Upper lobe of left lung (tissue), 6 donors: ENCODE results near the gene CARMIL1. TPM values are rescaled to one million over a fixed set of nuclear protein-coding genes. Genes with fewer than 3 reads are reported as not detected.

Experiments
- ATAC-seq, 2 donors: fragments of 200-7000 bp; cut with Tn5 transposase; one replicate each; pipeline ENCODE4 v1.9.1; 2022; ENCODE audit warnings: mild to moderate bottlenecking in 2 of 2, moderate library complexity in 2 of 2; ENCODE audit not compliant: low FRiP score in 2 of 2
- DNase-seq, 2 donors: peaks; one replicate each; pipeline ENCODE4 v3.0.0-alpha.2; 2019 to 2020
- H3K27ac ChIP-seq, 4 donors: fragments of 200-600 bp; sonication (generic); one replicate each; pipeline ENCODE4 v1.5.1; 2016 to 2019
- H3K27me3 ChIP-seq, 4 donors: fragments of 200-600 bp; sonication (generic); one replicate each; pipeline ENCODE4 v1.5.1; 2017 to 2019
- H3K36me3 ChIP-seq, 4 donors: fragments of 200-600 bp; sonication (generic); one replicate each; pipeline ENCODE4 v1.5.1; 2016 to 2019
- H3K4me1 ChIP-seq, 4 donors: fragments of 200-600 bp; sonication (generic); one replicate each; pipeline ENCODE4 v1.5.1; 2018 to 2019
- H3K4me3 ChIP-seq, 4 donors: fragments of 200-600 bp; sonication (generic); one replicate each; pipeline ENCODE4 v1.5.1; 2017 to 2019; ENCODE audit warnings: mild to moderate bottlenecking in 2 of 4, moderate library complexity in 1 of 4
- H3K9me3 ChIP-seq, 4 donors: fragments of 200-600 bp; sonication (generic); one replicate each; pipeline ENCODE4 v1.5.1; 2018 to 2019
- CTCF ChIP-seq, 6 experiments: fragments of 450-650 bp in 4 of 6; fragments of 200-600 bp in 2 of 6; sonication (generic) in 2 of 6; IDR thresholded peaks; one replicate each; pipeline ENCODE4 v1.5.1; 2016 to 2019; ENCODE audit warnings: antibody characterized with exemption in 6 of 6
- EP300 ChIP-seq, 4 donors: sonication (generic); formaldehyde crosslinking; IDR thresholded peaks; one replicate each; pipeline ENCODE4 v1.5.1; 2017; ENCODE audit warnings: antibody characterized with exemption in 4 of 4, control low read depth in 2 of 4
- POLR2A ChIP-seq, 4 donors: fragments of 450-650 bp; IDR thresholded peaks; one replicate each; pipeline ENCODE4 v1.5.1; 2016 to 2017; ENCODE audit warnings: antibody characterized with exemption in 4 of 4, mild to moderate bottlenecking in 2 of 4
- POLR2AphosphoS5 ChIP-seq, 2 donors: sonication (generic); formaldehyde crosslinking; IDR thresholded peaks; one replicate each; pipeline ENCODE4 v1.5.1; 2017; ENCODE audit warnings: antibody characterized with exemption in 2 of 2
- WGBS, 2 donors: methylation state at CpG; one replicate each; pipeline ENCODE4 v1.1.5; 2017 to 2018; 5-methylcytosine and 5-hydroxymethylcytosine counted together
- total RNA-seq, 6 donors: library from RNA; depleted of rRNA in 4 of 6; stranded (reverse); fragments of >200 nt in 4 of 6; gene quantifications; one replicate each; pipeline versions ENCODE4 v1.1.0 to v1.2.1, GENCODE V29; 2016 to 2021
- donor health status: DM: no; HTN: no; CAD: no; lungs with moderate emphysema.
- donor health status: DM: no; HTN: yes; CAD: no; lungs with severe emphysema.

The CARMIL1 gene
- total RNA-seq, 6 donors from 2014 or later, result 19.8 to 78.6 (median 44.9) TPM

- Histone ChIP-seq H3K4me3 (no peak overlapping the region), H3K9me3 (no peaks in the 10 kb centered on the region), H3K27me3 (no peaks in the 10 kb centered on the region), H3K27ac (no peak overlapping the region), H3K4me1 (peaks cover 8 to 24% (median 10%) of the 10 kb centered on the region in 4 donors), H3K36me3 (no peaks in the 10 kb centered on the region)
- peak in 1 of 2 donors; percentile 88 for ATAC-seq
- no peak for TF ChIP-seq CTCF (IDR thresholded peaks at IDR 0.05)
- no peak for TF ChIP-seq POLR2AphosphoS5 (IDR thresholded peaks at IDR 0.05)
- TF ChIP-seq POLR2A (IDR thresholded peaks at IDR 0.05), result no peak
- TF ChIP-seq EP300 (IDR thresholded peaks at IDR 0.05), result no peak
- WGBS, 2 donors, result 68 to 69% methylated on average over 5 of the region's 5 CpGs
- DNase-seq, result peak in 1 of 2 donors; percentile 51
Measured at GRCh38 chr6:25354078-25354932, 75.1 kb downstream of the CARMIL1 start.

GRCh38 chr6:25359191-25359861 lies 80.2 kb downstream of the CARMIL1 start:
- Histone ChIP-seq H3K36me3 (no peaks in the 10 kb centered on the region), H3K4me3 (no peak overlapping the region), H3K27ac (peak overlapping the region in 3 of 4 donors; percentile 20 to 70 (median 60)), H3K27me3 (no peaks in the 10 kb centered on the region), H3K4me1 (peaks cover 0 to 18% (median 12%) of the 10 kb centered on the region in 4 donors), H3K9me3 (no peaks in the 10 kb centered on the region)
- ATAC-seq, result peak; percentile 57 to 79
- WGBS, 2 donors, result 44 to 54% methylated on average over 6 of the region's 6 CpGs
- no peak for DNase-seq
- TF ChIP-seq POLR2A (IDR thresholded peaks at IDR 0.05) (no peak), EP300 (IDR thresholded peaks at IDR 0.05) (no peak), POLR2AphosphoS5 (IDR thresholded peaks at IDR 0.05) (peak in 1 of 2 donors; percentile 6), CTCF (IDR thresholded peaks at IDR 0.05) (no peak)

GRCh38 chr6:25359891-25360290 lies 80.7 kb downstream of the CARMIL1 start:
- DNase-seq (no peak), ATAC-seq (no peak)
- Histone ChIP-seq H3K27me3 (no peaks in the 10 kb centered on the region), H3K36me3 (no peaks in the 10 kb centered on the region), H3K4me1 (peaks cover 0 to 18% (median 12%) of the 10 kb centered on the region in 4 donors), H3K27ac (peak overlapping the region in 1 of 4 donors; percentile 60), H3K4me3 (no peak overlapping the region), H3K9me3 (no peaks in the 10 kb centered on the region)
- WGBS, 2 donors, result 71 to 74% methylated on average over 2 of the region's 2 CpGs
- TF ChIP-seq CTCF (IDR thresholded peaks at IDR 0.05), result no peak
- no peak for TF ChIP-seq POLR2A (IDR thresholded peaks at IDR 0.05)
- TF ChIP-seq EP300 (IDR thresholded peaks at IDR 0.05), result no peak
- no peak for TF ChIP-seq POLR2AphosphoS5 (IDR thresholded peaks at IDR 0.05)

- TF ChIP-seq POLR2A (IDR thresholded peaks at IDR 0.05) (no peak), EP300 (IDR thresholded peaks at IDR 0.05) (no peak), POLR2AphosphoS5 (IDR thresholded peaks at IDR 0.05) (no peak), CTCF (IDR thresholded peaks at IDR 0.05) (no peak)
- H3K27me3 ChIP-seq, result no peaks in the 10 kb centered on the region
- WGBS, 2 donors, result 37 to 50% methylated on average over 1 of the region's 1 CpG
- H3K4me3 ChIP-seq, result no peak overlapping the region
- no peak overlapping the region for H3K27ac ChIP-seq
- no peaks in the 10 kb centered on the region for H3K9me3 ChIP-seq
- peaks cover 0 to 18% (median 12%) of the 10 kb centered on the region in 4 donors for H3K4me1 ChIP-seq
- ATAC-seq (no peak), DNase-seq (no peak)
- no peaks in the 10 kb centered on the region for H3K36me3 ChIP-seq
Measured at GRCh38 chr6:25360621-25361020, 81.4 kb downstream of the CARMIL1 start.
